ENCODE measurements around the gene UBL3.

Gene UBL3

GRCh38 chr13:29850213-29850898 lies at the start of gene UBL3:
Gene UBL3 (minus strand): TSS chr13:29850617. CDS start chr13:29849538, 1,079 bp downstream.
- DNase-seq, result peak; percentile 90

DNA sequence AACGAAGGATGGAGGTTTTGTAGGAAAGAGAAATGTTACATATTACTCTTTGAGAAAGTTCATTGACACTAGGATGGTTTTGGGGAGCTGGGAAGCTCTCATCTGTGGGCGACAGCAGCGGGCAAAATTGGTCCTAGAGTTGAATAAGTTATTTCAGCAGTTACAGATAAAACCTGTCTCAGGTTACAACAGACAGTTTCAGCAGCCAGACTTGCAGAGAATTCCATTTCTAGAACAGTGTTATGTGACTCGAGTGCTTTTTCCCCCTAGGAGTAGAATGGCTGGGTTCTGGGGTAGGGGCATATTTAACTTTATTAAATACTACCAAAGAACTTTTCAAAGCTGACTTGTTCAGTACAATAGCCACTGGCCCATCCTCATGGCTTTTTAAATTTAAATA lies 46.7 kb upstream of the UBL3 start:
- no peak for DNase-seq

- DNase-seq, result no peak
Measured at GRCh38 chr13:29893438-29893837, 43.0 kb upstream of the UBL3 start.

DNA sequence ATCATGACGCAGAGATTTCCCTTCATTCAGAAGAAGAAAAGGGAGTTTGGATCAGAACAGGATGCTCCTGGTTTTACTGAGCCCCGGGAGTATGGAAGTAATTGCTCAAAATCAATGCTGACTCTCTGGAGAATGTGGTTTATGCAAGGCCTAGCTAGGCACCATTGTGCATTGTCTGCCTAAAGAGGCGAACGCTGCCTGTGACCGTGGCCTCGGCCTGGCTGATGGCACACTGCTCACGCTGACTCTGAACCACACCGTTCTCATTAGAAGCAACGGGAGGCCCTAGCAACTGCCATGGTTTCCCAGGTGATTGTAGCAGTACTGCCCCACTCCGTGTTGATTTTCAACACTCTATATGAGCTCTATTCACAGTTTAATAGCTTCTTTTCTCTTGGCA lies 41.7 kb upstream of the UBL3 start:
- no peak for DNase-seq

DNA sequence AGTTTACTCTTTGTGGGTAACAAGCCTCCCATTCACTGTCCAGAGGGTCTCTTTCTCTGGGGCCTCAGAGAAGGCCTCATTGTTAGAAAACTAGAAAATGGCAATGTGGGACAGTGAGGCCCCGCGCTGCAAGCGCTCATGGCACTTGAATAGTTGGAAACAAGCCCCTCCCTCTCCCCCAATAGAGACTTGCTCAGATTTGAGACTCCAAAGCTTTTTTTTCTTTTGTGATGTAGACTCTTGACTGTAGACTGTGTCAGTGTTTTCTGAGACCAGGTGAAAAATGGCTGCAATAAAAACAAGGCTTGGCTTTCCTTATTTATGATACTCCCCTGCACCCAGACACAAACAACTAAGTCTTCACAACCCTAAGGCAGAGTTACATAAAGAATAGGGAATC lies 38.7 kb upstream of the UBL3 start:
- no peak for DNase-seq

DNA sequence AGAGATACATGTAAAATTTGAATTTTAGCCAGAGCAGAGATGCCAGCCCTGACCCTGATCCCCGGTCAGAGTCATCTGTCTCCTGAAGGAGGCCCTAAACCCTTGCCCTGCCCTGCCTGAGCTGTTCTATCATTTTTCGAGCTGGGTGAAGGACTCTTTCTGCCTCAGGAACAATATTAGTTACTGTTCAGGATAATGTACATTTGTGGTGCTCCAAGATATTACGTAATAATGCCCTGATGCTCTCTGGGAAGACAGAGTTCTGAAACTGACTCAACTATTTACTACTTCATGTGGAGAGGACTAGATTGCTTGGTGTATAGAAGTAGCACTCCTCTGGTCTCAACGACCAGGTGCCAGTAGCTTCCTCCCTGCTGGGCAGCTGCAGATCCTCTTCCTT lies 37.9 kb upstream of the UBL3 start:
- DNase-seq, result no peak

DNA sequence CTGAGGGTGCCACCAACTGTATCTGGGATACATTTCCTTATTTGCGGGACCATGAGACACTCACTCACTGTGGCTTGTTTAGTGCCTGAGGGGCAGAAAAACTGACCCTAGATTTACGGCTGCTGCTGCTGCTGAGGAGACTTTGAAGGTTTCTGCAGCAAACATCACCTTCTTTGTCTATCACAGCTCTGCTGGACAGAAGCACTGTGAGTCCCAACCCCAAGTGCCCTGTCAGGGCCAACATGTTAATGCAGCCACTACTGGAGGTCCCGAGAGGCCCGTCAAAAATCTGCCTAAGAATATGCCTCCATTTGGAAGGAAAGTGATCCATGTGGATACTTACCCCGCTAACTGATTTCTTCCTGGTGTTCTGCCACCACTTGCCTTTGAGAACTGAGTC lies 37.3 kb upstream of the UBL3 start:
- DNase-seq, result no peak

GRCh38 chr13:29887030-29887557 lies 36.7 kb upstream of the UBL3 start:
- DNase-seq, result no peak

- DNase-seq, result no peak
Measured at GRCh38 chr13:29886446-29886845, 36.0 kb upstream of the UBL3 start.

GRCh38 chr13:29885989-29886388 lies 35.6 kb upstream of the UBL3 start:
- DNase-seq, result no peak

DNA sequence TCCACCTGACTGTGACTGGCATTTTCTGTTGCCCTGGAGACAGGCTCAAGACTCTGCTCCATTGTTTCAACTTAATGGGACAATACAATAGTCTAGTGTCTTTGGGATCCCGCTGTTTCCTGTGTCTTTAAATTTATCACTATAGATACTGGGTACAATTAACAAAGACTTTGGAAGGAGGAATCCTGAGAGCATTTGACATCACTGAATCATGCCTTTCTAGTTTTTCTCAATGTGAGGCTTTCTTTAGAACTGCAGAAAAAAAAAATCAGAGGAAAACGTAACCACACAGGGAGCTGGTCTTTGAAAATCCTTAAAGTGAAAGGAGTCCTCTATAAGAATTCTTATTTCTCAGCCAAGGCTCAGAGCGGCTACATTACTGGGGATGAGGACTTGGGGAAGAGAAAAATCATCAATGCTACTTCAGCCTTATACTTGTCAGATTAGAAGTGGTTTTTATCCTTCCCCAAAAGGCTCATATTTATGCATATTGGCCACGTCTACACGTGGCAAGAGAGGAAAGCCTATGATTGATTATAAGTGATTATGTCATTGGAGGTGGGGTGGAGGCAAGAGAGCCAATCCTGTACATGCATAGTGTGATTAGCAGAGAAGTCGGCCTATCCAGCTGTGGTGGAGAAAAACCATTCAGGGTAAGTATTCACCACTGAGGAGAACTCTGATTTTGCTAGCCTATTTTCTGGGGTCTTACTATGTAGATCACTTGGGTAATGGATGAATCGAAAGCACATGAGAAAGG lies 34.4 kb upstream of the UBL3 start:
- no peak for DNase-seq

GRCh38 chr13:29883941-29884518 lies 33.6 kb upstream of the UBL3 start:
- no peak for DNase-seq

- DNase-seq, result no peak
Measured at GRCh38 chr13:29882076-29882475, 31.7 kb upstream of the UBL3 start.

- no peak for DNase-seq
Measured at GRCh38 chr13:29878101-29878500, 27.7 kb upstream of the UBL3 start.

- no peak for DNase-seq
Measured at GRCh38 chr13:29877456-29878078, 27.1 kb upstream of the UBL3 start.

DNA sequence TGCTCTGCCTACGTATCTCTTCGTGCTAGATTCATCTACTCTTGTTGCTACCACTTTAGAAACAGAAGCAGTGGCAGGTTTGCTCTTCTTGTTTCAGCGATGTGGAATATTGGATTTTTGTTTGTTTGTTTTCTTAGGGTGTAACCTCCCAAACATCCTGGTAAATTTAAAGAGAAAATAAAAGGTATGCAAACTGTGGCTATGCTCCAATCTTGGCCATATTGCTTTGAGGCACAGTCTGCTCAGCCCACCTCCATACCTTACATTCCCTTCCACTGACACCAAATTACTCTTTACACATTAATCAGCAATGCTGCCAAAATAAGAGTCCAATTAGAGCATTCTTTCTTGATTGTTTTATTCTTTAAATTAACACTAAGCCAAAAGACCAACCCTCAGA lies 25.2 kb upstream of the UBL3 start:
- DNase-seq, result no peak

- no peak for DNase-seq
Measured at GRCh38 chr13:29868581-29868980, 18.2 kb upstream of the UBL3 start.

- DNase-seq, result no peak
Measured at GRCh38 chr13:29865934-29866333, 15.5 kb upstream of the UBL3 start.

DNA sequence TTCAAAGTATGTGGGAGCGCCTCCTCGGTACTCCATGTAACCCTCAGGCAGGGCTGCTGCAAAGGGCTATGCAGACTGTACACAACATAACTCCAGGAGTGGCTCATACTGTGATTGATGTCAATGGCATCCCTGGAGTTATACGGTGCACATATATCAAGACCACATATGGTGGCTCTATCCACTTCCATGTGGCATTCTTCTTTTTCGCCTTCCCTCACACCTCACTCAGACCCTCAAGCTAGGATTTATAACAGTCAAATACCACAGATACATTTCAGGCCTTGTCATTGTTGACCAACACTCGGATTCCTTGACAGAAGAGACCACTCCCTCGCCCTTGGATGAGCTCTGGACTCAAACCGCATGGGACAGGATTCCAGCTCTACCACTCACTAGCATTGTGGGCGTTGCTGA lies 11.3 kb upstream of the UBL3 start:
- no peak for DNase-seq

DNA sequence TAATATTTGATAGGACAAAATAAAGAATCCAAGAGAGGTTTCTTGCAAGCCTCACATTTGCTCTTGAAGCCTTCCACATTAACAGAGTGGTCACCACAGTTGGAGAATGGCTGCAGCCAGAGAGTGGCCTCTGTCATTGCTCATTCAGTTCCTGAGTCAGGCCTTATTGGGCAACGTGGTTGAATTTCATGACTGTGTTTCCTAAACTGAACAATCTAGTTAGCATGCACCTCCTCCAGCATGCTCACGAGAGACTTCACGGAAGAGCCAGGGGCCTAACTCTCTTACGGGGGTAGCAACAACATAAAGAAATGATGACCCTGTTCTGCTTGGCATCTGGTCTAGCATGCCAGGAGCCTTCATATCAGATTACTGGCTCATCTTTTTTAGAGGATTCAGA lies 9.6 kb upstream of the UBL3 start:
- DNase-seq, result no peak

DNA sequence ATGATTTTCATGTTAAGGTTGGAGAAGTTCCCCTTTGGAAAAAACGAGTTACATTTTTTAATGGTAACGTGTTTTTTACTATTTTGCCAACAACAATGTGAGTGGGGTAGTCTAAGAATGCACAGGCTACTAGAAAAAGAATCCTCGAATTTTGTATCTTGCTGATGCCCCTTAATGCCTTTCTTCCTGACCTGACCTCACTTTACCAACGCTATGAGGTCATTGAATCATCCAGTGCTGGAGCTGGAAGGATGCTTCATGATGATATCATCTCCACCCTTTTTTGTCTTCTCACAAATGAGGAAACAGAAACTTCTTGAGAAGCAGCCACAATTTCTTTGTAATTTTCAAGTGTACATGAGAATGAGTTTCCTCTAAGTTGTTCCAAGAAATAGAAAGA lies 8.2 kb upstream of the UBL3 start:
- no peak for DNase-seq

DNA sequence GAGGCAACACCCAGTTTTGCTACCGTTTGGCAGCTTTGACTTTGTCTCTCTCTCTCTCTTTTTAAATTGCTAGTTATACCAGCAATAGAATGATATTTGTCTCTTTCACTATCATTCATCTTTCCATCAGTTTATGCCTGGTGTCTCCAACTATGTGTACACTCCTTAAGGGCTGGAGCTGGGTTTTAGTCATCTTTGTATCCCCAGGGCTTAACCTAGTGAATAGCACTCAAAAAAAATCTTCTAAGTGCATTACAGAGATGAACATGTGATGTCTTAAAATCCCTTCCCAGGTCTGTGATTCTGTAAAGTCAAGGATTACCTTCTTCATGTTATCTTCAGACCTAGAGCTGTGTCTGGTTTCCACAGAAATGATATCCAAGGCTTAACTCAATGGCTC lies 7.8 kb upstream of the UBL3 start:
- DNase-seq, result no peak

DNA sequence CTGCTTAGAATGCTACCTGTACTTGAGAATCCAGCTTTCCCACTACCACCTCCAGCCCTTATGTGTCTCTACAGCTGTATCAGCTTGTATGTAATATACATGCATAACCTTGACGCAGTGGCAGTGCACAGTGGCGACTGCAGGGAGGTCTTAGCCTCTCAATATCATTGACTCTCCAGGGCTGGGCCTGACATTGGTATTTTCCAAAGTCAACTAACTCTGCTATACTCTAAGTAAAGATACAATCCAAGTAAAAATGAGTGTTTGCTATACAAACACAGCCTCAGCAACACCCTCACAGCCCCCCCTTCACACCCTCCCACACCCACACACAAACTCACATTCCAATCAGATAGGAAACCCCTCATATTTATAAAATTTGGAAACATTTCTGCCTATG lies 6.7 kb upstream of the UBL3 start:
- no peak for DNase-seq

DNA sequence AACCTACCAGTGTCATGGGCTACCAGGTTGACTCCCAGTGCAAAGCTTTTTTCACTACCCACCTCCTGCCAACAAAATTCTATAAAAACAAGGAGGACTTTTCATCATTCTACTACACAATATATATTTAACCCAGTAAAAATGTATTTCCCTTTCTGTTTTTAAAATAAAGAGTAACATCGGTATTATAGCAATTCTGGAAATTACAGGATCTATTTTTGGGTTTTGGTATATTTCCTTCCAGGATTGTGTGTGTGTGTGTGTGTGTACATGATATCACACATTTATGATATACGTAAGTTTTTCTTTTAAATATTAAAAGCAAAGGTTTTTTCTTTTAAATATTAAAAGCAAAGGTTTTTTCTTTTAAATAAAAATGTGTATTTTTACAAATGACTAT lies 6.0 kb upstream of the UBL3 start:
- no peak for DNase-seq
